Ishikawa (cell line): ENCODE results near the gene PRLH.

Experiments
- CEBPB ChIP-seq: IDR thresholded peaks from 2 replicates; pipeline ENCODE4 v1.6.1; 2012
- CREB1 ChIP-seq: IDR thresholded peaks from 2 replicates; pipeline ENCODE4 v1.6.1; 2012; ENCODE audit warnings: low read depth
- EGR1 ChIP-seq: IDR thresholded peaks from 2 replicates; pipeline ENCODE4 v1.6.1; 2012
- EP300 ChIP-seq: IDR thresholded peaks from 2 replicates; pipeline ENCODE4 v1.6.1; 2012; ENCODE audit warnings: borderline replicate concordance
- FOXM1 ChIP-seq: IDR thresholded peaks from 2 replicates; pipeline ENCODE4 v1.6.1; 2012; ENCODE audit warnings: low read depth, borderline replicate concordance
- MAX ChIP-seq: IDR thresholded peaks from 2 replicates; pipeline ENCODE4 v1.6.1; 2012
- NFIC ChIP-seq: IDR thresholded peaks from 2 replicates; pipeline ENCODE4 v1.6.1; 2012
- RAD21 ChIP-seq: IDR thresholded peaks from 2 replicates; pipeline ENCODE4 v1.6.1; 2012; ENCODE audit warnings: low read depth
- TAF1 ChIP-seq: IDR thresholded peaks from 2 replicates; pipeline ENCODE4 v1.6.1; 2012; ENCODE audit warnings: low read depth, mild to moderate bottlenecking
- TCF12 ChIP-seq: IDR thresholded peaks from 2 replicates; pipeline ENCODE4 v1.6.1; 2012; ENCODE audit warnings: low read depth
- TEAD4 ChIP-seq: IDR thresholded peaks from 2 replicates; pipeline ENCODE4 v1.6.1; 2012
- USF1 ChIP-seq: IDR thresholded peaks from 2 replicates; pipeline ENCODE4 v1.6.1; 2012
- YY1 ChIP-seq: IDR thresholded peaks from 2 replicates; pipeline ENCODE4 v1.6.1; 2012; ENCODE audit warnings: low read depth
- ZBTB7A ChIP-seq: IDR thresholded peaks from 2 replicates; pipeline ENCODE4 v1.6.1; 2012; ENCODE audit warnings: low read depth
- TF ChIP-seq, protein P1 (sequence below): IDR thresholded peaks from 2 replicates; pipeline ENCODE4 v1.6.1; 2012; ENCODE audit warnings: low read depth, mild to moderate bottlenecking

PRLH gene

GRCh38 chr2:237552908-237553307 is 13.5 kb upstream of the PRLH start:
- TF ChIP-seq EGR1, result no peak
- TF ChIP-seq MAX, result no peak
- TF ChIP-seq ZBTB7A, result no peak

GRCh38 chr2:237553948-237554347 is 12.4 kb upstream of the PRLH start:
- TF ChIP-seq, protein P1, sequence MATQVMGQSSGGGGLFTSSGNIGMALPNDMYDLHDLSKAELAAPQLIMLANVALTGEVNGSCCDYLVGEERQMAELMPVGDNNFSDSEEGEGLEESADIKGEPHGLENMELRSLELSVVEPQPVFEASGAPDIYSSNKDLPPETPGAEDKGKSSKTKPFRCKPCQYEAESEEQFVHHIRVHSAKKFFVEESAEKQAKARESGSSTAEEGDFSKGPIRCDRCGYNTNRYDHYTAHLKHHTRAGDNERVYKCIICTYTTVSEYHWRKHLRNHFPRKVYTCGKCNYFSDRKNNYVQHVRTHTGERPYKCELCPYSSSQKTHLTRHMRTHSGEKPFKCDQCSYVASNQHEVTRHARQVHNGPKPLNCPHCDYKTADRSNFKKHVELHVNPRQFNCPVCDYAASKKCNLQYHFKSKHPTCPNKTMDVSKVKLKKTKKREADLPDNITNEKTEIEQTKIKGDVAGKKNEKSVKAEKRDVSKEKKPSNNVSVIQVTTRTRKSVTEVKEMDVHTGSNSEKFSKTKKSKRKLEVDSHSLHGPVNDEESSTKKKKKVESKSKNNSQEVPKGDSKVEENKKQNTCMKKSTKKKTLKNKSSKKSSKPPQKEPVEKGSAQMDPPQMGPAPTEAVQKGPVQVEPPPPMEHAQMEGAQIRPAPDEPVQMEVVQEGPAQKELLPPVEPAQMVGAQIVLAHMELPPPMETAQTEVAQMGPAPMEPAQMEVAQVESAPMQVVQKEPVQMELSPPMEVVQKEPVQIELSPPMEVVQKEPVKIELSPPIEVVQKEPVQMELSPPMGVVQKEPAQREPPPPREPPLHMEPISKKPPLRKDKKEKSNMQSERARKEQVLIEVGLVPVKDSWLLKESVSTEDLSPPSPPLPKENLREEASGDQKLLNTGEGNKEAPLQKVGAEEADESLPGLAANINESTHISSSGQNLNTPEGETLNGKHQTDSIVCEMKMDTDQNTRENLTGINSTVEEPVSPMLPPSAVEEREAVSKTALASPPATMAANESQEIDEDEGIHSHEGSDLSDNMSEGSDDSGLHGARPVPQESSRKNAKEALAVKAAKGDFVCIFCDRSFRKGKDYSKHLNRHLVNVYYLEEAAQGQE, result no peak
- no peak for TF ChIP-seq FOXM1

GRCh38 chr2:237555560-237555959 is 10.8 kb upstream of the PRLH start:
- TF ChIP-seq USF1 (no peak), RAD21 (no peak), TAF1 (no peak), CEBPB (no peak), YY1 (no peak)

- TF ChIP-seq EP300 (no peak), CREB1 (no peak), CEBPB (no peak), MAX (no peak), TEAD4 (no peak), ZBTB7A (no peak), EGR1 (no peak), FOXM1 (no peak), USF1 (no peak), TCF12 (no peak), TAF1 (no peak)
- TF ChIP-seq, protein P1, result no peak
Observed at GRCh38 chr2:237556773-237557632, 9.4 kb upstream of the PRLH start.

- no peak for TF ChIP-seq NFIC
- no peak for TF ChIP-seq FOXM1
- TF ChIP-seq RAD21, result no peak
- no peak for TF ChIP-seq YY1
- no peak for TF ChIP-seq TAF1
- TF ChIP-seq, protein P1, result no peak
Observed at GRCh38 chr2:237557633-237558015, 8.8 kb upstream of the PRLH start.
